MCF 10A (cell line): ENCODE results near the gene LIX1L. TPM values are rescaled to one million over a fixed set of nuclear protein-coding genes. Genes with fewer than 3 reads are reported as not detected.

ENCODE experiments used
- BruUV-seq: library from RNA; stranded (reverse); fragments of 400-500 nt; replicated peaks from 2 replicates; lab custom pipeline; 2021; lab: Mats Ljungman, UMichigan
- CTCF ChIA-PET: fragments of 300-600 bp; sonication (Branson Sonifier 250); formaldehyde crosslinking; extraction: SDS; loops from one replicate; lab custom pipeline; 2021; ENCODE audit warnings: antibody characterized with exemption, inconsistent platforms; lab: Yijun Ruan, JAX
- POLR2A ChIA-PET: fragments of 300-600, 350-650 bp; sonication (Branson Sonifier 250); formaldehyde crosslinking; extraction: SDS; loops from one replicate; lab custom pipeline; 2020; ENCODE audit warnings: antibody characterized with exemption, inconsistent platforms; lab: Yijun Ruan, JAX
- DNase-seq: peaks from one replicate; pipeline ENCODE4 v3.0.0-alpha.2; 2018; ENCODE audit not compliant: unreplicated experiment
- H3K27ac Mint-ChIP-seq: one replicate; pipeline ENCODE4 v1.8.0; 2022; ENCODE audit warnings: mild to moderate bottlenecking, low read depth, mixed read lengths; ENCODE audit not compliant: unreplicated experiment
- H3K27me3 Mint-ChIP-seq: one replicate; pipeline ENCODE4 v1.8.0; 2022; ENCODE audit warnings: mixed read lengths; ENCODE audit not compliant: insufficient read depth, unreplicated experiment
- H3K36me3 Mint-ChIP-seq: one replicate; pipeline ENCODE4 v1.8.0; 2022; ENCODE audit warnings: mild to moderate bottlenecking, moderate library complexity, mixed read lengths; ENCODE audit not compliant: insufficient read depth, unreplicated experiment
- H3K4me1 Mint-ChIP-seq: one replicate; pipeline ENCODE4 v1.8.0; 2022; ENCODE audit warnings: mixed read lengths; ENCODE audit not compliant: insufficient read depth, unreplicated experiment
- H3K4me3 Mint-ChIP-seq: one replicate; pipeline ENCODE4 v1.8.0; 2022; ENCODE audit warnings: mild to moderate bottlenecking, moderate library complexity, mixed read lengths; ENCODE audit not compliant: unreplicated experiment
- H3K9me3 Mint-ChIP-seq: one replicate; pipeline ENCODE4 v1.8.0; 2022; ENCODE audit warnings: mixed read lengths; ENCODE audit not compliant: unreplicated experiment
- intact Hi-C: fragments of 100-400 bp; cut with micrococcal nuclease; formaldehyde crosslinking; loops from 2 replicates; pipeline ENCODE4 v1.14.1; 2022
- total RNA-seq: library from RNA; stranded (reverse); gene quantifications from 2 replicates; pipeline ENCODE4 v1.2.3, GENCODE V29; 2022
- TF ChIP-seq, protein P1 (sequence below): fragments of 200-600 bp; IDR thresholded peaks from one replicate; pipeline ENCODE4 v1.8.0; 2022; ENCODE audit warnings: antibody characterized with exemption, mild to moderate bottlenecking; ENCODE audit not compliant: unreplicated experiment

Gene LIX1L
- total RNA-seq, 1 experiment from 2014 or later: 42.1 TPM

DNA sequence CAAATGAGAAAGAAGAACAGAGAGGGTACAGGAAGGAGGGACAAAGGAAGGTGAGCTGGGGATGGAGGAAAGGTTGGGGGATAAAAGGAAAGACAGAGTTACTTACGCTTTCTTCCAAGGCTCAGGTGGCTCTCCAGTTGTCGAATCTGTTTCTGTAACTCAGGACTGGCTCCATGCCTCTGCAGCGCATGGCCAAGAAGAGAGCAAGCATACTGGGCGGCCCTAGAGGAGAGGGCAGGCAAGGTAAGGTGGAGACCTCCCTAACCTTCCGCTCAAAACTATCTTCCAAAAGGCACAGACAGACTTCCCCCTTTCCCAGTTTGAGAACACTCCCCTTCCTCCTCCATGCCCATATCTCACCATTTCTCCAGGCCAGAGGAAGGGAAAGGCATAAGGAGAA lies 40.2 kb downstream of the LIX1L start:
- ChIA-PET POLR2A (interaction anchor here (0.6 to 13.8 kb wide), 16 partner anchors 8 to 162 kb away, joined by 3 to 284 read pairs (median 8); partner anchors contain the start of genes ANKRD34A, ANKRD35, ITGA10 and LIX1L), CTCF (interaction anchor here (0.8 to 3.0 kb wide), 6 partner anchors 7 to 72 kb away, joined by 3 to 23 read pairs (median 6); partner anchors contain the start of genes ITGA10, LIX1L, NUDT17 and RBM8A)
- no peaks in the 10 kb centered on the region for H3K27me3 Mint-ChIP-seq
- H3K4me1 Mint-ChIP-seq: peaks cover 43% of the 10 kb centered on the region
- DNase-seq: no peak
- H3K27ac Mint-ChIP-seq: peak overlapping the region; percentile 99
- BruUV-seq: no TSS peak
- TF ChIP-seq, protein P1, sequence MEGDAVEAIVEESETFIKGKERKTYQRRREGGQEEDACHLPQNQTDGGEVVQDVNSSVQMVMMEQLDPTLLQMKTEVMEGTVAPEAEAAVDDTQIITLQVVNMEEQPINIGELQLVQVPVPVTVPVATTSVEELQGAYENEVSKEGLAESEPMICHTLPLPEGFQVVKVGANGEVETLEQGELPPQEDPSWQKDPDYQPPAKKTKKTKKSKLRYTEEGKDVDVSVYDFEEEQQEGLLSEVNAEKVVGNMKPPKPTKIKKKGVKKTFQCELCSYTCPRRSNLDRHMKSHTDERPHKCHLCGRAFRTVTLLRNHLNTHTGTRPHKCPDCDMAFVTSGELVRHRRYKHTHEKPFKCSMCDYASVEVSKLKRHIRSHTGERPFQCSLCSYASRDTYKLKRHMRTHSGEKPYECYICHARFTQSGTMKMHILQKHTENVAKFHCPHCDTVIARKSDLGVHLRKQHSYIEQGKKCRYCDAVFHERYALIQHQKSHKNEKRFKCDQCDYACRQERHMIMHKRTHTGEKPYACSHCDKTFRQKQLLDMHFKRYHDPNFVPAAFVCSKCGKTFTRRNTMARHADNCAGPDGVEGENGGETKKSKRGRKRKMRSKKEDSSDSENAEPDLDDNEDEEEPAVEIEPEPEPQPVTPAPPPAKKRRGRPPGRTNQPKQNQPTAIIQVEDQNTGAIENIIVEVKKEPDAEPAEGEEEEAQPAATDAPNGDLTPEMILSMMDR: no peak
- H3K36me3 Mint-ChIP-seq: peaks cover 58% of the 10 kb centered on the region
- H3K4me3 Mint-ChIP-seq: peak overlapping the region; percentile 94
- intact Hi-C loops: no loop called here
- no peaks in the 10 kb centered on the region for H3K9me3 Mint-ChIP-seq

DNA sequence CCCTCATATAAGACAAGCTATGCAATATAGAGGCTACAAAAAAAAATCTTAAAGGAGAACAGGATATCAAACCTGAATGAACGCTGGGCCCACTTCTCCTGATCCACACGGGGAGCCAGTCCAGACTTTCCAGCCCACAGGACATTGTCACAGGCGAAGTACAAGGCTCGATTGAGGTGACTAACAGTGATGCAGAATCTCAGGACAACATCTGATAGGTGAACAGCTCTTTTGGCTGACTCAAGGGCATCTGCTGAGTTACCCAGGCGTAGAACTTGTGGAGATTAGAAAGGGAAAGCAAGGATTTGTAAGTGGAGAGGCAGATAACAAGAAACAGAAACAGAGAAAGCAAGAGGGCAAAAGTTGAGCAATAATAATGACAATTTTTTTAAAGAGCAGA lies 41.1 kb downstream of the LIX1L start:
- ChIA-PET CTCF (interaction anchor here (0.6 to 13.5 kb wide), 7 partner anchors 10 to 89 kb away, joined by 3 to 617 read pairs (median 4); partner anchors contain the start of gene ANKRD35), POLR2A (interaction anchor here (1.0 to 13.8 kb wide), 7 partner anchors 10 to 71 kb away, joined by 4 to 284 read pairs (median 6); partner anchors contain the start of genes ANKRD34A, LIX1L, NUDT17 and PIAS3)
- Mint-ChIP-seq H3K4me1 (peaks cover 43% of the 10 kb centered on the region), H3K27ac (peak overlapping the region; percentile 99), H3K36me3 (peaks cover 58% of the 10 kb centered on the region), H3K9me3 (no peaks in the 10 kb centered on the region), H3K27me3 (no peaks in the 10 kb centered on the region), H3K4me3 (peak overlapping the region; percentile 94)
- intact Hi-C loops: no loop called here
- no peak for DNase-seq
- BruUV-seq: no TSS peak
- TF ChIP-seq, protein P1: no peak

DNA sequence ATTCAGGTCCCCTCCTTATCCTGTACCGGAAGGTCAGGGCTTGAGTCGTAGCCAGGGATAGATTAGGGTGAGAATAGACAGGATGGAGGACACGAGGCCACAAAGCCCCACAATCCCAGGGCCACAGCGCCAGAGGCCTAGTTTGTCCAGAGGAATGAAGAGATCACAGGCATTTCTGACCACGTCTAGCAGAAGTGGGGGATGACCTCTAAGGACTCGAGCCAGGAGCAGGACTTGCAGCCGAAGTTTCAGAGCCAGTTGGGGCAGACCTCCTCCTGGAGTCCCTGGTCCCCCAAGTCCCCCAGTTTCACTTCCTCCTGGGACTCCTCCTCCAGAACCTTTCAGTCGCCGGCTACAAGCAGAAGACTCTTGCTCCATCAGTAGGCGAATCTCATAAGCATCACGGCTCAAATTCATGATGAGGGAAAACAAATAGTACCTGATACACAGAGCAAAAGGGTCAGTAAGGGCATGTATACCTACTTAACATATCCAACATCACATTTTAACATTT lies 45.6 kb downstream of the LIX1L start:
- no peak for DNase-seq
- peaks cover 60% of the 10 kb centered on the region for H3K36me3 Mint-ChIP-seq
- peaks cover 51% of the 10 kb centered on the region for H3K4me1 Mint-ChIP-seq
- H3K27me3 Mint-ChIP-seq: no peaks in the 10 kb centered on the region
- BruUV-seq: no TSS peak
- ChIA-PET CTCF (interaction anchor here (1.0 to 13.5 kb wide), 6 partner anchors 10 to 101 kb away, joined by 3 to 617 read pairs (median 16); partner anchors contain the start of genes ANKRD35 and PIAS3), POLR2A (interaction anchor here (1.1 to 13.8 kb wide), 4 partner anchors 21 to 54 kb away, joined by 4 to 284 read pairs (median 20); partner anchors contain the start of genes ANKRD34A, PIAS3 and POLR3GL)
- TF ChIP-seq, protein P1: no peak
- H3K4me3 Mint-ChIP-seq: no peak overlapping the region
- intact Hi-C loops: no loop called here
- peak overlapping the region; percentile 16 for H3K27ac Mint-ChIP-seq
- H3K9me3 Mint-ChIP-seq: no peaks in the 10 kb centered on the region

DNA sequence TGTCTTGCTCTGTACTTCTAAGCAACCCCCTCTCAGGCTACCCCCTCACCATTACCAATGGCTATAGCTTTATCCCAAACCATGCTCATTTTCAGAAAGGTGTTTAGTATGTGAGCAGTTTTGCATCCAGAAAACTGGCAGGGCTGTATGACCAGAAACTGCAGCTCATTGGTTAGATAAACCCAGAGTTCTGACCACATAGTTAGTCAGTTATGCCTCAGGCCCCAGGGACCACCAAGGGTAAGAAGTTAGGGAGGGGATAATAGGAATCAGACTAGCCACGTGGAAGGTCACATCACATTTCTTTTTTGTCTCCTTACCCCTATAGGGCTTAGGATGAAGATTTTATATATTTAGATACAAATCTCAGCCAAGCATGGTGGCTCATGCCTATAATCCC lies 49.2 kb downstream of the LIX1L start:
- Mint-ChIP-seq H3K36me3 (peaks cover 45% of the 10 kb centered on the region), H3K9me3 (no peaks in the 10 kb centered on the region), H3K4me1 (peaks cover 26% of the 10 kb centered on the region), H3K4me3 (peak overlapping the region; percentile 12), H3K27me3 (no peaks in the 10 kb centered on the region), H3K27ac (peak overlapping the region; percentile 57)
- BruUV-seq: TSS peak; percentile 12
- ChIA-PET CTCF (interaction anchor here (0.6 to 13.5 kb wide), 12 partner anchors 11 to 84 kb away, joined by 3 to 617 read pairs (median 4); partner anchors contain the start of genes ANKRD35, NUDT17 and PIAS3), POLR2A (interaction anchor here (0.6 to 13.8 kb wide), 10 partner anchors 10 to 70 kb away, joined by 3 to 284 read pairs (median 12); partner anchors contain the start of genes ANKRD34A, ANKRD35, LIX1L and PEX11B)
- TF ChIP-seq, protein P1: no peak
- intact Hi-C loops: loop anchor here (5.0 kb wide), 1 partner anchor 54 kb away; the partner anchor contains the start of genes ANKRD34A and POLR3GL
- DNase-seq: no peak
